ENCODE measurements around the gene FAM81A.
"Not testable (repeated sequence)": the region's sequence is repeated elsewhere in the genome, so short reads cannot be mapped to it uniquely, and the experiment has no call there.

DNA sequence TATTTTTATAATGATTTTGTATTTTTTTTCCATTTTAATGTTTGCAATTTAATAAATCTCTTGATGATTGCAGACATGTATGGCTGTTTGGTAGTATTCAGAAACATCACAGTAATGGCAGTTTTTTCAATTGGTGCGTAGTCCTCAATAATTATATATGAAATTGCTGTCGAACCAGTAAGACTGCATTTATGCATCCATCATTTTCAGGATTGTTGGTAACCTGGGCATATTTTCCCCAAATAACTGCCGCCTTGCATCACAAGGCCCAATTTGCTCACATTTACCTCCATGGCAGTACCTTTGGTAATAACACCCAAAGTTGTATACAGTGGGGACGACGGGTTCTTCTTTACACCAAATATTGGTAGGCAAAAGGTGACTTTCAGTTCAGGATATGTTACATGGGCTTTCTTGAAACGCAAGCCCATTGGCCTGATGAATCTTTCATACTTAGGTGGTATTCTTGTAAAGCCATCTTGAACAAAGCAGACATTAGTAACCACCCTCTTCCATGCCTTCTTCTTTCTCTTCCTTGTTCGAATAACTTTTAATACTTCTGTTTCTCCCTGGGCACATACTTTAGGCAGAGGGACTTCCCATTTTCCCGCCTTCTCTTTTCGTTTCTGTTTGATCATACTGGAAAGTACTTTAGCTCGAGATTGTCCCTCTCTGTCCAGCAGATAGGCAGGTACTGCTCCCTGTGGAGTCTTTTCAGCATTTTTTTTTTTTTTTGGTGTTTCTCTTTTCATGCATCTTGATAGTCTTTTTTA, 36.7 kb upstream of the FAM81A start:
- not testable (repeated sequence) for TF ChIP-seq POLR2AphosphoS5 (IDR thresholded peaks at IDR 0.05)
- TF ChIP-seq, protein P1, sequence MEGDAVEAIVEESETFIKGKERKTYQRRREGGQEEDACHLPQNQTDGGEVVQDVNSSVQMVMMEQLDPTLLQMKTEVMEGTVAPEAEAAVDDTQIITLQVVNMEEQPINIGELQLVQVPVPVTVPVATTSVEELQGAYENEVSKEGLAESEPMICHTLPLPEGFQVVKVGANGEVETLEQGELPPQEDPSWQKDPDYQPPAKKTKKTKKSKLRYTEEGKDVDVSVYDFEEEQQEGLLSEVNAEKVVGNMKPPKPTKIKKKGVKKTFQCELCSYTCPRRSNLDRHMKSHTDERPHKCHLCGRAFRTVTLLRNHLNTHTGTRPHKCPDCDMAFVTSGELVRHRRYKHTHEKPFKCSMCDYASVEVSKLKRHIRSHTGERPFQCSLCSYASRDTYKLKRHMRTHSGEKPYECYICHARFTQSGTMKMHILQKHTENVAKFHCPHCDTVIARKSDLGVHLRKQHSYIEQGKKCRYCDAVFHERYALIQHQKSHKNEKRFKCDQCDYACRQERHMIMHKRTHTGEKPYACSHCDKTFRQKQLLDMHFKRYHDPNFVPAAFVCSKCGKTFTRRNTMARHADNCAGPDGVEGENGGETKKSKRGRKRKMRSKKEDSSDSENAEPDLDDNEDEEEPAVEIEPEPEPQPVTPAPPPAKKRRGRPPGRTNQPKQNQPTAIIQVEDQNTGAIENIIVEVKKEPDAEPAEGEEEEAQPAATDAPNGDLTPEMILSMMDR (IDR thresholded peaks at IDR 0.05): not testable (repeated sequence)

All from gastroesophageal sphincter (tissue), 3 donors.